ENCODE data around the gene CCDC88C. TPM values are rescaled to one million over a fixed set of nuclear protein-coding genes. Genes with fewer than 3 reads are reported as not detected.

The CCDC88C gene
- total and polyA plus RNA-seq, 2 donors (not counting 3 experiments of a cell fraction or from before 2014, with no cell fraction given) = 11.4 to 52.1 TPM

DNA sequence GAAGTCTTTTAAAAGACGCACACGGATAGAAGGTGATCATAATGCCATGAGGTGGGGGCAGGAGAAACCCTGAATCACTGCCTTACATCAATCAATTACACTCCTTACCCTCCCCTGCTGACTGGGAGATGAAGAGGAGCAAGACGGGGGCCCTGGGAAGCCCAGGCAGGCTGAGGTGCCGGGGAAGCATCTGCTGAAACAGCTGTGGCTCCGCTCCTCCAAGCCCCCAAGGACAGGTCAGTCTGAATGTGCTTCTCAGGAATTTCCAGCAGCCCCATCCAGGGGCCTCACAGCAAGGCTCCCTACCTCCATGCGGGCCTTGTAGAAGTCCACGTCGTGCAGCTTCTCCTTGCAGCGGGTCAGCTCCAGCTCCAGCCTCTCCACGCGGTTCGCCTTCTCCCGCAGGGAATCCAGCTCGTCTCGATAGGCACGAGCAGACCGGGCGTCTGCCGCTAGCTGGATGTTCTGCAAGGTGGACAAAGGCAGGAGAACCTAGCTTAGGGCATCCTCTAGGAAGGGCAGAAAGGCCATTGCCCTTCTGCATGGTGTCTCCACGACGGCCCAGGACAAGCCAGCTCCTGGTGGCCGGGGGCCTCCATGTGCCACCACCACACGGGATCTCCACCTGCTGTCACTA is 79.8 kb downstream of the CCDC88C start:
- dilution Hi-C loops (cut with MboI; ENCODE audit: extremely low pct_ligation_motif_present, low sequenced_read_pairs) = no loop called here
- CTCF ChIA-PET = interaction anchor here (0.8 to 1.3 kb wide), 4 partner anchors 11 to 80 kb away, joined by 3 to 5 read pairs (median 4); partner anchors contain the start of gene CCDC88C
- BruUV-seq (replicated peaks) = no TSS peak

More for the DNA sequence above, 79.8 kb downstream of the CCDC88C start:
- Histone ChIP-seq H2AFZ (ENCODE audit: low read depth, low read length) (no peak overlapping the region), H3K4me3 (replicated peaks in 1 of 3; ENCODE audit: insufficient read depth in 1 of 3, low read depth in 1 of 3, low read length in 3 of 3) (no peak overlapping the region), H3K9me3 (replicated peaks; ENCODE audit: control insufficient read depth, insufficient read depth, low read length) (no peaks in the 10 kb centered on the region), H4K20me1 (replicated peaks; ENCODE audit: control insufficient read depth, extremely low read depth, insufficient read depth, low read length) (no peaks in the 10 kb centered on the region), H3K4me1 (ENCODE audit: control insufficient read depth, extremely low read depth, insufficient read depth, low read length) (no peaks in the 10 kb centered on the region), H3K27me3 (ENCODE audit: control insufficient read depth in 2 of 2, insufficient read depth in 2 of 2, low read length in 2 of 2) (no peaks in the 10 kb centered on the region), H3K9me1 (replicated peaks; ENCODE audit: control insufficient read depth, extremely low read depth, insufficient read depth, low read length) (no peaks in the 10 kb centered on the region), H3K27ac (ENCODE audit: insufficient read depth, low read depth, low read length) (no peak overlapping the region), H3K79me2 (ENCODE audit: control insufficient read depth, insufficient read depth, low read length) (no peaks in the 10 kb centered on the region), H3K36me3 (ENCODE audit: control insufficient read depth in 2 of 2, extremely low read depth in 1 of 2, insufficient read depth in 2 of 2, low read length in 2 of 2) (peaks cover 0 to 43% of the 10 kb centered on the region in 2 experiments), H3K9ac (replicated peaks; ENCODE audit: extremely low read depth, insufficient read depth, low read length) (no peak overlapping the region), H3K4me2 (ENCODE audit: insufficient read depth, low read length) (no peak overlapping the region)
- FAIRE-seq (no peak), DNase-seq (ENCODE audit: low read depth, low spot score) (no peak)
- TF ChIP-seq FOS (IDR thresholded peaks at IDR 0.05; ENCODE audit: borderline replicate concordance, insufficient read depth, low read length) = no peak
- TF ChIP-seq MYC (IDR thresholded peaks at IDR 0.05; ENCODE audit: low read depth, low read length) = no peak
- TF ChIP-seq POLR2A (IDR thresholded peaks at IDR 0.05; ENCODE audit: low read depth, low read length) = no peak
- TF ChIP-seq JUN (IDR thresholded peaks at IDR 0.05; ENCODE audit: borderline replicate concordance, insufficient read depth, insufficient read length, low read depth) = no peak
- no peak for TF ChIP-seq GATA2 (IDR thresholded peaks at IDR 0.05; ENCODE audit: insufficient read depth, insufficient read length, low read depth, low read length)
- TF ChIP-seq, protein P1, sequence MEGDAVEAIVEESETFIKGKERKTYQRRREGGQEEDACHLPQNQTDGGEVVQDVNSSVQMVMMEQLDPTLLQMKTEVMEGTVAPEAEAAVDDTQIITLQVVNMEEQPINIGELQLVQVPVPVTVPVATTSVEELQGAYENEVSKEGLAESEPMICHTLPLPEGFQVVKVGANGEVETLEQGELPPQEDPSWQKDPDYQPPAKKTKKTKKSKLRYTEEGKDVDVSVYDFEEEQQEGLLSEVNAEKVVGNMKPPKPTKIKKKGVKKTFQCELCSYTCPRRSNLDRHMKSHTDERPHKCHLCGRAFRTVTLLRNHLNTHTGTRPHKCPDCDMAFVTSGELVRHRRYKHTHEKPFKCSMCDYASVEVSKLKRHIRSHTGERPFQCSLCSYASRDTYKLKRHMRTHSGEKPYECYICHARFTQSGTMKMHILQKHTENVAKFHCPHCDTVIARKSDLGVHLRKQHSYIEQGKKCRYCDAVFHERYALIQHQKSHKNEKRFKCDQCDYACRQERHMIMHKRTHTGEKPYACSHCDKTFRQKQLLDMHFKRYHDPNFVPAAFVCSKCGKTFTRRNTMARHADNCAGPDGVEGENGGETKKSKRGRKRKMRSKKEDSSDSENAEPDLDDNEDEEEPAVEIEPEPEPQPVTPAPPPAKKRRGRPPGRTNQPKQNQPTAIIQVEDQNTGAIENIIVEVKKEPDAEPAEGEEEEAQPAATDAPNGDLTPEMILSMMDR (IDR thresholded peaks at IDR 0.05; ENCODE audit: extremely low read depth in 1 of 2, insufficient read depth in 1 of 2, low read depth in 1 of 2, low read length in 2 of 2) = no peak
- TF ChIP-seq, protein P2, sequence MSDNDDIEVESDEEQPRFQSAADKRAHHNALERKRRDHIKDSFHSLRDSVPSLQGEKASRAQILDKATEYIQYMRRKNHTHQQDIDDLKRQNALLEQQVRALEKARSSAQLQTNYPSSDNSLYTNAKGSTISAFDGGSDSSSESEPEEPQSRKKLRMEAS (IDR thresholded peaks at IDR 0.05; ENCODE audit: insufficient read depth, insufficient read length) = no peak
- TF ChIP-seq EZH2 (IDR thresholded peaks at IDR 0.05; ENCODE audit: borderline replicate concordance, low read depth, low read length, severe bottlenecking) = no peak
- no peak for TF ChIP-seq POLR2AphosphoS5 (IDR thresholded peaks at IDR 0.05; ENCODE audit: insufficient read depth, low read depth, low read length)
- intact Hi-C loops (cut with micrococcal nuclease) = no loop called here
- POLR2A ChIA-PET = no interaction called here

All from endothelial cell of umbilical vein (primary cell).